NCI-H1105 (cell line): ENCODE measurements around the gene SDK1.
"Not testable (repeated sequence)": the region's sequence is repeated elsewhere in the genome, so short reads cannot be mapped to it uniquely, and the experiment has no call there.

ENCODE experiments used
- DNase-seq: peaks from one replicate; lab custom pipeline; 2025; lab: John Stamatoyannopoulos, UW

SDK1 gene

DNA sequence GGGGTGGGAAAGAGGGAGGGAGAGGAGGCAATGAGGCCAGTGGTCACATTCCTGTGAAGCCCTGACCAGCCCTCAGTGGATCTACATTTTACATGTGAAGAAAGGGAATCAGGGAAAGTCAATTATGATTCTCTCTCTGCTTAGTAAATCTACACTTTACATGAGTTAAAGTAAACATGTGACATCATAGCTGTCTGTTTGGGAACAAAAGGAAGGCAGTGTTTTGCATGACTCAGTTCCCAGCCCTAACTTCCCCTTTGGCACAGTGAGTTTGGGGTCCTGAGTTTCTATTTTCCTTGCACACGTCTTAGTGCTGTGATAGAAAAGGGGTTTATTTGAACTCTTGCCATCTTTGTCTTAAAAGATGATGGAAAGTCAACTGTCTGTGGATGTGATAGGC, 615.1 kb downstream of the SDK1 start:
- no peak for DNase-seq

DNA sequence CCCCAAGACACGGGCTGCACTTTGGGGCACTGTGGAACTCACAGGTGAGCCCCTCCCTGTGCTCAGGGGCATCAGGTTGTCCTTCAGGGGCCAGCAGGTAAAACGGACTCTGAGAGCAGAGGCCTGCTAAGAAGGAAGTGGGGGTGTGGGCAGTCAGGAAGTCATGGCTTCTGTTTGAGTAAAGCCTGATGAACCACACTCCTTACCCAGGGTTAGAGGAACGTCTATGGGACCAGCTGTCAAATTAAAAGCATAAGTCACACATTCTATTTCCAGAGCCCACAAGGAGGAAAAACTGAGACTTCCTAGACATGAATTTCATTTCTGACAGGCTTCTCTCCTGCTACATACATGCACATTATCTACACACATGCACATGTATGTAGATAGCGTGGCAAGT, 616.4 kb downstream of the SDK1 start:
- no peak for DNase-seq

DNA sequence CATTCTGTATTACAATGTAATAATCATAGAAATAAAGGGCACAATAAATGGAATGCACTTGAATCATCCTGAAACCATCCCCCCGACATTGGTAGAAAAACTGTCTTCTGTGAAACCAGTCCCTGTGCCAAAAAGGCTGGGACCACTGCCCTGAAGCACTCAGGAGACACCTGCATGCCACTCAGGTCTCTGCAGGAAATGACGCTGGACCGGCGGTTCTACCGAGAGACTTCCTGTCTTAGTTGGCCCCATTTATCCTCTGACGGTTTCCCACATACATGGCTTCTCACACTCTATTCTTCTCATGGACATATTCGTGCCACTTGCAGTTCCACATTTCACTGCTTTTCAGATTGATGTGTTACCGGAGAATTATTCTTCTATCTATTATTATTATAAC, 617.5 kb downstream of the SDK1 start:
- DNase-seq = no peak

DNA sequence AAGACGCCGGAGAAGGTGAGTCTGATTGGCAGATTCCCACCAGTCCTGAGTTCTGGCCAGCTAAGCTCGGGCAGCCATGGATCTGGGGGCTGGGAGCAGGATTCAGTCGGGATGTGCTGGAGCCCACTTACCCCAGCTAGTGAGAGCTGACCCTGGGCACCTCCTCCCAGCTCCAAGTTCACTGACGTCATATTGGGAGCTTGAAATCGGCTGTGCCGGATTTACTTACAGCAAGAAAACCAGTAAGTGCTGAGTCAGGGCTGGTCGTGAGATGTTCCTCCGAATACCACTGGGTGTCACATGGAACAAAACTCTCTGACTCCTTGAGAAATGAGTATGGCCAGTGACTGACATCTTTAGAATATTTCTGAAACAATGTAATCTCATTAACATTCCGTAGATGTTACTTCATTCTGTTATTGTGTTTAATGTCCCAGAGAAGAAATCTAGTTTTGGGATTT, 621.2 kb downstream of the SDK1 start:
- DNase-seq = peak; percentile 4

DNA sequence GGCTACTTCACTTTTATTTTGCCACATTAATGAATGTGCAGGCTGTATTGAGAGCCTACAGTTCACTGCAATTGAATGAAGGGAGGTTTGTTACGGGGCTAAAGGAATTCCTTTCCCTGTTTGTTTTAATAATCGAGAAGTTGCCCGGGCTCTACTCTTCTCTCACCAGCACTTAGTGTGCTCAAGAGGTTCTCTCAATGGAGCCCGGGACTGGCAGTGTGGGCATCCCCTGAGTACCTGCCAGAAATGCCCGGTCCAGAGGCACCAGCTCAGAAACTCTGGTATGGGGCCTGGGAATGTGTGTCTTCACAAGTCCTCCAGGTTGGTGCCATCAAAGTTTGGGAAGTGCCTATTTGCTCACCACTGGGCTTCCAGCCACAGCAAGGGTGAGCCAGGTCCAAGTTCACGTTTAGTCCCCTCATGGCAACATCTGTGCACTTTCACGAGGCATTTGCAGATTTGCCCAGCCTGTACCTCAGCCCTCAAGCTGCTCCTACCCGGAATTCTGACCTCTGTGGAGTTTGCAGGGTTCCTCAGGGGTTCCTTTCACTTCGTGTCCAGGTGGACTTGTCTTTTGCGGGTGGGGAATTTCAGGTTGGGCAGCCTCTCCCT, 622.4 kb downstream of the SDK1 start:
- DNase-seq = no peak

DNA sequence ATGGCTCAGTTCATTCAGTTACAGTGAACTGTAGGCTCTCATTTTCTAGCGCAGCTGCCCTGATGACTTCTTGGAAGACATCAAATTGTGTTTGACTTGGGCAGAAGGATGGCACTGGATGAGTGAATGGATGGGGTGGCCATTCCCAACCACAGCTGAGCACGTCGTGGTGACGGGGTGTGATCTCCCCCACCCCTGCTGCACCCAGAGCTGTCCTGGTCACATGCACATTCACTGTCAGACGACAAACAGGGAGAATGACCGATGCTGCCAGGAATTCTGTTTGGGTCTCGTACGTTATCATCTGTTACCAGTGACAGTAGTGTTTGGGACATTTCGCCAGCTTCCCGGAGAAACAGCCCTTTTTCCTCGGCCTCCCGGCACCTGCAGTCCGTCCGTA, 623.2 kb downstream of the SDK1 start:
- DNase-seq = no peak

DNA sequence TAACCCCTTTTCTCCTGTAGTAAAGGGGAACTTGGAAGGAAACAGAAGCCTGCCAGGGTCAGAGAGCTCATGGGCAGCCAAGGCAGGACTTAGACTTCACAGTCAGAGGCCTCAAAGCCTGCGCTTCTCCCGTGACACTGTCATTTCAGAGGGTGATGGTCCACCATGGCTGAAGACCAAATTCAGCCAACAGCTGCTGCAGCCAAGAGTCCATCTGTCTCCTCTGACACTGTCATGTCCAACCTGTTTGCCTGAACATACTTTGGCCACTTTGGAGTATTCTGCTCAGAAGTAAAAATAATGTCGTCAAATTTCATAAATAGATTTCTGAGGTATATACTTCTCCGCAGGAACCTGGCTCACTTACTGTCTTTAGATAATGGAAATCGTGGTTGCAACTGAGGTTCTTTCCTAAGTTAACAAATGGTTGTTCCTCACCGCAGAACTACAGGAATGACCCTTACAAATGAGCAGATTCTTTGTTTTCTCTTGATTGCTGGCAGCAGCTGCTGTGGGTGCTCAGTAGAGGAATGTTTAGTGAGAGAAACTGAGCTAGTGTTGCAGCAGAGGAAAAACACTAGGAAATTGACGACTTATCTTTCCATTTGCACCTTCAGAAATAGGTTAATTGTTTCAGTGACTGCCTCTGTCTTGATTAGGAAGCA, 626.5 kb downstream of the SDK1 start:
- DNase-seq = no peak

DNA sequence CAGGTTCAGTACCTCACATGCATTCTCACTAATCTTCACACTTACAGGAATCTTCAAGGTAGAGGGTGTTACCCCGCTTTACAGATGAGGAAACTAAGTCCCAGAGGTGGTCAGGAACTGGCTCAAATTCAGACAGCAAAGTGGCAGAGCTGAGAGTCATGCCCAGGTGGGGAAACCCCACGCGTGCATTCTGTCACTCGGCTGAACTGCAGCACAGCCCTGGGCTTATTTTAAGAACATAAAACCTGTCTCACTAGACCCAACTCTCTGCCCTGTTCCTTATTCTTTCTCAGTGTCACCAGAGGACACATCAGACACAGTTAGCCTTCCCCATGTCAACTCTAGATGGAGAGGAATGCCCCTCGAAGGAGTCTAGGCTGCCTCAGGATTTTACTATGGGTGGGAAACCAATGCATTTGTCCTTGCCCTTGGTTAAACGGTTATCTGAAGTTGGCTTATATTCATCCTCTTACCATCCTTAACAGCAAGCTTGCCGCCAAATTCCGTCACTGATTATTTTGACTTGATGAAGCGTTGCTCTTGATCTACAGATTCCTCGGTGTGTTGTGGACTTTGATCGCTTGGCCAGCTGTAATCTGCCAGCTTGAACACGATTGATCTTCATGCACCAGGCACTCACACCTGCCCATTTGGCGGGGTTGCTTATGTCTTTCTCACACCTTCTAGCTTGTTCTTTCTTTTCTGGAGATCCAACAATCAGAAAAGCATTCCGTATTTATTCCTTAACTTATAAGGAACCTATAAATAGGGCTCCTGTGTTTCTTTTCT, 627.9 kb downstream of the SDK1 start:
- DNase-seq = no peak

DNA sequence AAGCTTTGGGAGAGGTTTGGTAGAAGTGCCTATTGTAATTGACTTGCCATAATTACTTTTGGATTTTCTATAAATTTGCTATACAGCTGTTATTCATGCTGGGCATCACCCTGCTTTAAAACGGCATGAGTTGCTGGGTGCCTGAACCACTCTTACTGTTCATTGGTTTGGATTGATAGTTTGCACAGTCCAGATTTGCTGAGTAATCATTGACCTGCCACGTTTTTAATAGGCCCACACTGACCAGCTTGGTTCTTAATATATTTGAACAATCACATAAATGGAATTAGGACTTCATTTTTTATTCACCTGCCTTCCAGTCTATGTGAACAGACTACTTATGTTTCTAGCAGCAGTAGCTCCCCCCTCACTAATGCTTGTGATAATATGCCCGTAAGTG, 630.8 kb downstream of the SDK1 start:
- no peak for DNase-seq

DNA sequence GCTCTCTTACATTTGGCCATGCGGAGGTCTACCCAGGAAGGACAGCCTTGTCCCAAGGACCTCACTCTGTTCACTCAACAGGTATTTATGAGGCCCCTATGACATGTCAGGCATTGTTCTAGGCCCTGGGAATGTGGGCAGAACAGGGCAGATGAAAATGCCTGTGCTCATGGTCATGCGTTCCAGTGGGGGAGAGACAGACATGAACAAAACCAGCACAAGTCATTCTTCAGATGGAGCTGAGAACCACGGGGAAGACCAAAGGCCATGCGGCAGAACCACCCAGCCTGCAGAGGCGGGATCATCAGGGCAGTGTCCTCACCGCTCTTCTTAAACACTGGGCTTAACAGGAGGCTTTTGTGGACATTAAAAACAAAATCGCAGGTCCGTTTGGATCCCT, 636.1 kb downstream of the SDK1 start:
- no peak for DNase-seq

DNA sequence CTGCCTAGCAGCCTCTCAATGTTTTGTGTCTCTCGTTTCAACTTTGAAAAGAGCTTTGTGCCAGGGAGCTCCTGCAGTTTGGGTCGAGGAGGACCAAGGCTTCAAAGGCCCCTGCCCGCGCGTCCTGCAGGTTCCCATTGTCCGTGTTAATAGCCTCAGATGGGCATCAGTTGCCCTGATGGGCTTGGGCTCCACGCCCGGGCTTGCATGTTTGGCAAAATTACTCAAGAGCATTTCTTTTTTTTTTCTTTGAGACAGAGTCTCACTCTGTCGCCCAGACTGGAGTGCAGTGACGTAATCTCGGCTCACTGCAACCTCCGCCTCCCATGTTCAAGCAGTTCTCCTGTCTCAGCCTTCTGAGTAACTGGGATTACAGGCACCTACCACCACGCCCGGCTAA, 636.6 kb downstream of the SDK1 start:
- no peak for DNase-seq

DNA sequence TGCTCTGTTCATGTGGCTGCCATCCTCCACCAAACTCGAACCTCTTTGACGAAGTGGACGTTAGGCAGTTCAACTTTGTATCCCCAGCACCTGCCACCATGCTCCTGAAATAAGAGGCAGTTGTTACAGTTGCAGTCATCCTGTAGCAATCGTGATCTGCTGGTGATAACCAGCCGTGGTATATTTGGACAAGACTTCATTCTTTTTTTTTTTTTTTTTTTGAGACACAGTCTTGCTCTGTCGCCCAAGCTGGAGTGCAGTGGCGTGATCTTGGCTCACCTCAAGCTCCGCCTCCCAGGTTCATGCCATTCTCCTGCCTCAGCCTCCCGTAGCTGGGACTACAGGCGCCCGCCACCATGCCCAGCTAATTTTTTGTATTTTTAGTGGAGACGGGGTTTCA, 640.7 kb downstream of the SDK1 start:
- DNase-seq = not testable (repeated sequence)

DNA sequence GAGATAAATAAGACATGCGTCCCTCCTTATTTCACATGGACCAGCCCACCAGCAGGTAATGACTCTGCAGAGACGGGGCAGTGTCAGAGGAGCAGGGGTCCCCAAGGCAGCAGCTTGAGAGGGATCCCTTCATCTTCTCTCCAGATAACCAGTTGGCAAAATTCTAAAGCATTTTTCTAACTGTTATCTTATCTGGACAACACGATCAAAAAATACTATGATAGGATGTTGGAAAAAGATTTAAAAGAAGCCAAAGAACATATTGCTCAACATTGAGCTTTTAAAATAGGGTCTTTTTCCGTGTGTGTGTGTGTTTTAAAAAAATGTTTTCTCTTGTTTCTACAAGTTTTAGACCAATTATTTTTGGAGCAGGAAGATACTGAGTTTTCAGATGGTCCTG, 641.2 kb downstream of the SDK1 start:
- DNase-seq = no peak

DNA sequence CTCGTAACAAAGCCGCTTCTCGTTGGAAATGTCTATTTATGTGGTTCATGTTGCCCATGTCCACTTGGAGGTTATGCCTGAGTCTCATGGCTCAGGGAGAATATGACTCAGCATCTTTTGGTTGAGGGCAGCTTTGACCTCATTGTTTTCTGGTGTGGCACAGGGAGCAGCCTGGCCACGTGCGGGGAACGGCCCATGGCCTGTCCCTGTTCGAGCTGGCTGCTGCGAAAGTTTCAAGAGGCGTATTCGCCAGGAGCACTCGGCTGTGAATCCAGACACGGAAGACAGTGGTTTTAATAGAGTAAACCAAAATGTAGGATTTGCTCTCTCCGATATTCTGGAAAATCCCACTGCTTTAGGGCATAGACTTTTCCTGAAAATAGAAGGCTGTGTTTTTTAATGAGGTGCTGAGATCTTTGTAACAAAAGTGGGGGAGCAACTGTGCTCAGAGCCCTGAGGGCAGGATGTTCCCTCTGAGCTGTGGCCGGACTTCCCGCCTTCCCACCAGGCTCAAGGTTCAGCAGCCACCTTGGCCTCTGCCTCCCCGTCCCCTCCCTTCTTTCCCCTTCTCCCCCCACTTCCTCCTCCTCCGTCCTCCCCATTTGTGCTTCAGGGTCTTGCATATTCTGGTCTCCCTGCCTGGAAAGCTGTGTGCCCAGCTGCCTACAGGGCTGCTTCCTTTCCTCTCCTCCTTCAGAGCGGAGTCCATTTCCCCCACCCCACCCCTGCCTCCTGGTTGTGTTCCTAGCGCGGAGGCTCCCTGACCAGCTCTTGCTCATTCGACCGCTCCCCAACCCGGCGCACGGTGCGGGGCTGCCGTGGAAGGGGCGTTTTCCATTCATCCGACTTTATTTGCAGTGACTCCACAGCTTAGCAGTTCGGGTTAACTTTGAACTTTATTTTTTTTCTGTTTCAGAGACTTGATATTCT, 642.0 kb downstream of the SDK1 start:
- no peak for DNase-seq

DNA sequence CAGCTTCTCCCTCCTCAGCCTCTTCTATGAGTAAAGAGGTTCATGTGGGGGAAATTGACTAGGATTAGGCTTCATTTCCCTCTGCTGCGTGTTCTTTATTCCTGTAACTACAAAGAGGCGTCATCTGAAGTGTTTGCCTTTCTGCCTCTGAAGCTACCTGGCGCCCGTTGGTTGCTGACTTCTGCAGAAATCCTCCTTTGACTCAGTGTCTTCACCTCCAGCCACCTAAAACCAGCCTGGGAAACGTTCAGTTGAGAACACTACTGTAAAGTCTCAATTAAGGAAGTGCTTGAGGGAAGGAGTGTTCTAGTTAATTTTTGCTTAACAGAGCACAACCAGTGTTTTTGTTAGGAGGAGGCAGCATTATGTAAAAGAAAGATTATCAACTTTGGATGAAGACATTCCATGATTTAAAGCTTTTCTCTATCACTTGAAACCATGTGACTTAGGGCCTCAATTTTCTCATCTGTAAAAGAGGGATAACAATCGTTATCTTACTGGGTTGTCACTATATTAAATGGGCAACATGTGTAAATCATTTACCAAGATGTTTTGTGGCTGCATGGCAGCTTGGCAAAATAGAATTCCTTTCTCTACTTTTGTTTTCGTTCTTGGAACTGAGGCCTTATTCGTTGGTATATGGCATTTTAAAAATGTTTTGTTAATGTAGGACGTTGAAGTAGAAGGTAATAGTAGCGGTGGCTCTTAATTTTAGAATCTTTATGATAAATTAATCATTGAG, 642.9 kb downstream of the SDK1 start:
- no peak for DNase-seq

DNA sequence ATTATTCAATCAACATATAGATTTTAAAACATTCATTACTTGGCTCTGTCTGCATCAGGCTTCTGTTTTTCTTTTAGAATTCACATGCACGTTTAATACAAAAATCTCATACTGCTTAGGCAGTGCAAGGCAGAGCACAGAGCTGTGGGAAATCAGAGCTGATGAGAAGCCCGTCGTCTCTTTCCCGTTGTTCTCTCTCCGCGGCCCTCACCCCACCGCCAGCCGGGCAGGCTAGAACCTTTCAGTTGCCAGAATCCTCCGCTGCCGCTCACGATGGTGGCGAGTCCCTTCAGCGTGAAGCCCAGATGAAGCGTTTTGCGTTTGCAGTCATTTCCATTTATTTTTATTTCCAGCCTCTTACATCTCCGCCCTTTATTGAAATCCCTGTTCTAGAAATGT, 648.2 kb downstream of the SDK1 start:
- DNase-seq = no peak

DNA sequence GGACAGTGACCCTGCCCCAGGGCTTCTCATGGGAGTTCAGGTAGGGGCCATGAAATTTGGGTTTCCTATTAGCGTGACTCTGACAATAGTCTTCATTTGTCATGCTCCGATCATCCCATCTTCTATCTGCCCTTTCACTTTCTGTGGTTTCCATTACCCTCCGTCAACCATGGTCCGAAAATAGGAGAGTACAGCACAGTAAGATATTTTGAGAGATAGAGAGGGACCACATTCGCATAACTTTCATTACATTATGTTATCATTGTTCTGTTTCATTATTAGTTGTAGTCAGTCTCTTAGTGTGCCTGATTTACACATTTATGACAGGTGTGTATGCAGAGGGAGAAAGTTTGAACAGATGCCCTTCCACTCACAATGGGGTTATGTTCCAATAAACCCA, 649.2 kb downstream of the SDK1 start:
- no peak for DNase-seq

DNA sequence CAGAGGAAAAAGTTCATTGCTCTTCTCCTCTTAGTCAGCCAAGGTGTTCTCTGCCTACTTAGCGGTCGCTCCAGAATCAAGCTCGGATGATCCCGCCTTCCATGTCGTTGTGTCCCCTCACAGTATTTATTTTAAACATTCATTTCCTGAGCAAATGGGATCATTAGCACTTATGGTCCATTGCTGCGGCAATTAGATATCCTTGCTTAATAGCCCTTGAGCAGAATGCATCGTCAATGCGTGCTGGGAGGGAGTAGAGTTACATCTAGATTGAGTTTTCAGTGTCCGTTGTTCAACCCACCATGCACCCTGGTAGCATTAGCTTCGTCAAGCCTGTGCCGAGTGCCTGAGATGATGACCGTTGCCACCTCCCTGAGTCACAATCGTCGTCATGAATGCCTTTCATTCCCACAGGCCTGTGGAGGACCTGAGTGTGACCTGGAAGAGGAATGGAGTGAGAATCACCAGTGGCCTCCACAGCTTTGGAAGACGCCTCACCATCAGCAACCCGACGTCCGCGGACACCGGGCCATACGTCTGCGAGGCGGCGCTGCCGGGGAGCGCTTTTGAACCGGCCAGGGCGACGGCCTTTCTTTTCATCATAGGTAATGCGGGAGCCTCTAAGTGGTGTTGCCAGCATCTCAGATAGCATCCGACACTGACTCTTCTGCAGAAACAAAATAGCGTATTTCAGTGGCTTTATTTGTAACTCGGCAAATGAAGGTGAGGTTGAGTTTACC, 650.4 kb downstream of the SDK1 start:
- no peak for DNase-seq

DNA sequence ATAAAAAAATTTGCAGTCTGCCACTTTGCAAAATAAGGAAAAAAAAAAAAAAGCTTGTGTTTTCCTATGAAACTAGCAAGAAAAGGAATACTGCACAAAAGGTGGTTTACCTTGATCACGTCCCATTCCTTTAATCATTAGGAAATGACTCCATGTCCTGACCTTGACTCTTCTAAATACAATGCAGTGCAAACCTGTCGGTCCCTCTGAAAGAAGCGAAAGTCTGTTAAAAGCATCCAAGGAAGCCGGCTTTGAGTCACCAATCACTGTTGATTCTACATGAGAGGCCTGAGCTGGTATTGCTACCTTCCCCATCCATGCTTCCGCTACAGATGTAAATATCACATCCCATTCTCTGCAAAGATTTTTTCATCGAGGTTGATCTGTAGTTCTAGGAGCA, 652.1 kb downstream of the SDK1 start:
- no peak for DNase-seq

DNA sequence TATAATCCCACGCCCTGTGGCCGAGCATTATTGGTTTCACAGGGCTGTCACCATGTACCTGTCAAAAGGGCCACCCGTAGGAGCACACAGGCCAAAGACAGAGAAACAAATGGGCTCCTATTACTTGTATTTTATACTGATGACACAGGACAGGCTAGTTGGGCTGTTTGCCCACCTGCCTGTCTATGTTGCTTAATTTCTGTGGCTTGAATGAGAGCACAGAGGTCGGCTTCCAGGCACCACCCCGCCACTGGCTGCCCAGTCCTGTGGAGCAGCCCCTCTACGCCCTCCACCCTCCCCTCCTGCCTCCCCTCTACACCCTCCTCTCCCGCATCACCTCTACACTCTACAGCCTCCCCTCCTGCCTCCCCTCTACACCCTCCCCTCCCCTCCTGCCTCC, 652.9 kb downstream of the SDK1 start:
- DNase-seq = no peak

DNA sequence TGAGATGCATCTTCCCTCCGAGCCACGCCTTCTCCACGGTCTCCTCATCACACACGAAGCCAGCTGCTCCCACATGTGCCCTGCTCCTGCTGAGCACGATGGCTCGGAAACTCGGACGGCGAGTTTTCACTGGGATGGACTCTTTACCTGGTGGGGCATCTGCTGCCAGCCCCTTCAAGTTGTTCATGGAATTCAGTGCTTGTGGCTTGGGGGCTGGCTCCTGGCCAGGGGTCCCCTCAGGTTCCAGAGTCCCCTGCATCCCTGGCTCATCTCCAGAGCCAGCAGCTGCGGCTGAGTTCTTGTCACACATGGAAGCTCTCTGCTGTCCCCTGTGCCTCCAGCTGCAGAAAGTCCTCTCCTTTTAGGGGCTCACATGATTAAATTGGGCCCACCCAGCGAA, 654.0 kb downstream of the SDK1 start:
- DNase-seq = peak; percentile 63
